ENCODE results near the gene MIA2. TPM values are rescaled to one million over a fixed set of nuclear protein-coding genes. Genes with fewer than 3 reads are reported as not detected.
"Not testable (repeated sequence)": the region's sequence is repeated elsewhere in the genome, so short reads cannot be mapped to it uniquely, and the experiment has no call there.

Gene MIA2
- total and polyA plus RNA-seq, 3 experiments from 2014 or later: 19.5 to 27.8 (median 21.0) TPM

DNA sequence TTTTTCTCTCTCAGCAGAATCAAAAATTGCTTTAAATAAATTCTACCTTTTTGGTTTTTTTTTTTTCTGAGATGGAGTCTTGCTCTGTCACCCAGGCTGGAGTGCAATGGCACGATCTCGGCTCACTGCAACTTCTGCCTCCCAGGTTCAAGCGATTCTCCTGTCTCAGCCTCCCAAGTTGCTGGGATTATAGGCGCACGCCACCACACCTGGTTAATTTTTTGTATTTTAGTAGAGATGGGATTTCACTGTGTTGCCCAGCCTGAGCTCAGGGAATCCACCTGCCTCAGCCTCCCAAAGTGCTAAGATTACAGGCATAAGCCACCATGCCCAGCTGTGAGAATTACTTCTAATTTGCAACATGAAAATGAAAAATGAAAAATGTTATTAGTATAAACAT, 1.3 kb downstream of the MIA2 start:
- H3K9me3 ChIP-seq (ENCODE audit: low read length); POLR2A ChIA-PET; H3K9me3 Mint-ChIP-seq; H3K27ac ChIP-seq (ENCODE audit: low read depth, low read length); H3K36me3 Mint-ChIP-seq; H3K36me3 ChIP-seq (ENCODE audit: insufficient read depth, low read length); CTCF ChIA-PET; H3K4me3 ChIP-seq (ENCODE audit: low read length); H3K27me3 Mint-ChIP-seq; H3K4me1 ChIP-seq (ENCODE audit: insufficient read depth, low read length); DNase-seq; H3K27ac Mint-ChIP-seq; H3K27me3 ChIP-seq (ENCODE audit: insufficient read depth, low read length, poor library complexity, severe bottlenecking); H3K4me3 Mint-ChIP-seq: not testable (repeated sequence)
- peaks cover 20 to 35% (median 29%) of the 10 kb centered on the region in 3 donors for H3K4me1 Mint-ChIP-seq

DNA sequence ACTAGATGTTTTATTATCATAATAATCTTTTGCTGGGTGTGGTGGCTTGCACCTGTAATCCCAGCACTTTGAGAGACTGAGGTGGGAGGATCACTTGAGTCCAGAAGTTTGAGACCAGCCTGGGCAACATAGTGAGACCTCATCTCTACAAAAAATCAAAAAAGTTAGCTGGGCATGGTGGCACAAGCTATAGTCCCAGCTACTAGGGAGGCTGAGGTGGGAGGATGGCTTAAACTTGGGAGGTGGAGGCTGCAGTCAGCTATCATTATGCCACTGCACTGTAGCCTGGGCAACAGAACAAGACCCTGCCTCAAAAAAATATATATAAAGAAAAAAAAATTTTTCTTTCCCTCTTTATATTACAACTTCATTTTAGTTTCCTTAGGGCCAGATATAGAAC, 1.8 kb downstream of the MIA2 start:
- H3K9me3 ChIP-seq (ENCODE audit: low read length); H3K27me3 ChIP-seq (ENCODE audit: insufficient read depth, low read length, poor library complexity, severe bottlenecking); H3K27ac Mint-ChIP-seq; H3K36me3 Mint-ChIP-seq; CTCF ChIA-PET; H3K27me3 Mint-ChIP-seq; H3K36me3 ChIP-seq (ENCODE audit: insufficient read depth, low read length); H3K4me3 Mint-ChIP-seq; DNase-seq; H3K4me3 ChIP-seq (ENCODE audit: low read length); H3K9me3 Mint-ChIP-seq; H3K27ac ChIP-seq (ENCODE audit: low read depth, low read length); H3K4me1 ChIP-seq (ENCODE audit: insufficient read depth, low read length); POLR2A ChIA-PET: not testable (repeated sequence)
- H3K4me1 Mint-ChIP-seq: peaks cover 18 to 32% (median 25%) of the 10 kb centered on the region in 3 donors

GRCh38 chr14:39240769-39241168, 7.1 kb downstream of the MIA2 start:
- H3K27me3 ChIP-seq (ENCODE audit: insufficient read depth, low read length, poor library complexity, severe bottlenecking): no peaks in the 10 kb centered on the region
- no peak overlapping the region for H3K4me3 ChIP-seq (ENCODE audit: low read length)
- Mint-ChIP-seq H3K27me3 (no peaks in the 10 kb centered on the region), H3K36me3 (no peaks in the 10 kb centered on the region), H3K27ac (no peak overlapping the region), H3K9me3 (no peaks in the 10 kb centered on the region), H3K4me1 (peaks cover 0 to 5% (median 0%) of the 10 kb centered on the region in 3 donors), H3K4me3 (no peak overlapping the region)
- no peaks in the 10 kb centered on the region for H3K4me1 ChIP-seq (ENCODE audit: insufficient read depth, low read length)
- ChIA-PET CTCF (no interaction called here), POLR2A (no interaction called here)
- H3K36me3 ChIP-seq (ENCODE audit: insufficient read depth, low read length): no peaks in the 10 kb centered on the region
- H3K9me3 ChIP-seq (ENCODE audit: low read length): no peaks in the 10 kb centered on the region
- no peak for DNase-seq
- H3K27ac ChIP-seq (ENCODE audit: low read depth, low read length): no peak overlapping the region

GRCh38 chr14:39241637-39242036, 7.9 kb downstream of the MIA2 start:
- Histone ChIP-seq H3K36me3 (ENCODE audit: insufficient read depth, low read length) (no peaks in the 10 kb centered on the region), H3K4me1 (ENCODE audit: insufficient read depth, low read length) (no peaks in the 10 kb centered on the region), H3K9me3 (ENCODE audit: low read length) (no peaks in the 10 kb centered on the region), H3K27ac (ENCODE audit: low read depth, low read length) (no peak overlapping the region), H3K4me3 (ENCODE audit: low read length) (no peak overlapping the region), H3K27me3 (ENCODE audit: insufficient read depth, low read length, poor library complexity, severe bottlenecking) (no peaks in the 10 kb centered on the region)
- no peaks in the 10 kb centered on the region for H3K36me3 Mint-ChIP-seq
- no peak for DNase-seq
- H3K27me3 Mint-ChIP-seq: no peaks in the 10 kb centered on the region
- CTCF ChIA-PET: interaction anchor here (0.7 kb wide), 1 partner anchor 10 kb away, joined by 4 read pairs; no protein-coding TSS in a partner anchor
- H3K4me3 Mint-ChIP-seq: no peak overlapping the region
- no peaks in the 10 kb centered on the region for H3K9me3 Mint-ChIP-seq
- POLR2A ChIA-PET: no interaction called here
- no peak overlapping the region for H3K27ac Mint-ChIP-seq
- no peaks in the 10 kb centered on the region for H3K4me1 Mint-ChIP-seq

DNA sequence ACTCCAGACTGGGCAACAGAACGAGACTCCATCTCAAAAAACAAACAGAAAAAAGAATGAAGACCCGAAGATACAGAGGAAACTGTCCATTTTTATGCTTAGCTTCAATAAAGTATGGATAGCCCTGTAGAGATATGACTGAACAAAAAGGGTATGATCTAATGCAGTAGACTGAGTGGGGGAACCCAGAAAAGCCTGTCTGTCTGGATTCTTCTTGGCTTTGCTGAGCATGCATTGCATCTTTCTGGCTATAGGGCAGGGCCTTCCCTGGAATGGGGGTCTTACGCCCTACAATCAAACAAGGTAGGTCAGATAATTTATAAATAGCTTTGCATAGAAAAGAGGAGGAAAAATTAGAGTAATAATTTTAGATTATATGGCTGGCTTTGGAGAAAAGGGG, 10.1 kb downstream of the MIA2 start:
- no peaks in the 10 kb centered on the region for H3K36me3 ChIP-seq (ENCODE audit: insufficient read depth, low read length)
- no peaks in the 10 kb centered on the region for H3K27me3 ChIP-seq (ENCODE audit: insufficient read depth, low read length, poor library complexity, severe bottlenecking)
- no peak for DNase-seq
- Mint-ChIP-seq H3K27me3 (peaks cover 0 to 7% of the 10 kb centered on the region in 2 donors), H3K36me3 (no peaks in the 10 kb centered on the region), H3K27ac (peak overlapping the region in 1 of 8 donors; percentile 61), H3K4me3 (no peak overlapping the region), H3K9me3 (no peaks in the 10 kb centered on the region), H3K4me1 (no peaks in the 10 kb centered on the region)
- H3K27ac ChIP-seq (ENCODE audit: low read depth, low read length): no peak overlapping the region
- no peak overlapping the region for H3K4me3 ChIP-seq (ENCODE audit: low read length)
- ChIA-PET CTCF (no interaction called here), POLR2A (no interaction called here)
- no peaks in the 10 kb centered on the region for H3K4me1 ChIP-seq (ENCODE audit: insufficient read depth, low read length)
- H3K9me3 ChIP-seq (ENCODE audit: low read length): no peaks in the 10 kb centered on the region

GRCh38 chr14:39246618-39247017, 12.9 kb downstream of the MIA2 start:
- Mint-ChIP-seq H3K27me3 (peaks cover 0 to 11% of the 10 kb centered on the region in 2 donors), H3K27ac (no peak overlapping the region), H3K4me1 (no peaks in the 10 kb centered on the region), H3K36me3 (no peaks in the 10 kb centered on the region), H3K4me3 (no peak overlapping the region), H3K9me3 (no peaks in the 10 kb centered on the region)
- POLR2A ChIA-PET: no interaction called here
- Histone ChIP-seq H3K27ac (ENCODE audit: low read depth, low read length) (no peak overlapping the region), H3K4me1 (ENCODE audit: insufficient read depth, low read length) (no peaks in the 10 kb centered on the region), H3K27me3 (ENCODE audit: insufficient read depth, low read length, poor library complexity, severe bottlenecking) (no peaks in the 10 kb centered on the region), H3K36me3 (ENCODE audit: insufficient read depth, low read length) (no peaks in the 10 kb centered on the region), H3K9me3 (ENCODE audit: low read length) (no peaks in the 10 kb centered on the region), H3K4me3 (ENCODE audit: low read length) (no peak overlapping the region)
- DNase-seq: no peak
- CTCF ChIA-PET: no interaction called here

DNA sequence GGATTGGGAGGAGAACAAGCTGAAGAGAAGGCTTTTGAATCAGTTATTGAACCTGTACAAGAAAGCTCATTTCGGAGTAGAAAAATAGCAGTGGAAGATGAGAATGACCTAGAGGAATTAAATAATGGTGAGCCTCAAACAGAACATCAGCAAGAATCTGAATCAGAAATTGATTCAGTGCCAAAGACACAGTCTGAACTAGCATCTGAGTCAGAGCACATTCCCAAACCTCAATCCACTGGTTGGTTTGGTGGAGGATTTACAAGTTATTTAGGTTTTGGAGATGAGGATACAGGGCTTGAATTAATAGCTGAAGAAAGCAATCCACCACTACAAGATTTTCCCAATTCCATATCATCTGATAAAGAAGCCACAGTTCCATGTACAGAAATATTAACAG, 13.5 kb downstream of the MIA2 start:
- H3K4me3 Mint-ChIP-seq: no peak overlapping the region
- no peaks in the 10 kb centered on the region for H3K36me3 Mint-ChIP-seq
- H3K4me3 ChIP-seq (ENCODE audit: low read length): no peak overlapping the region
- no peak overlapping the region for H3K27ac Mint-ChIP-seq
- CTCF ChIA-PET: no interaction called here
- no peaks in the 10 kb centered on the region for H3K4me1 Mint-ChIP-seq
- H3K36me3 ChIP-seq (ENCODE audit: insufficient read depth, low read length): no peaks in the 10 kb centered on the region
- no peak overlapping the region for H3K27ac ChIP-seq (ENCODE audit: low read depth, low read length)
- H3K27me3 Mint-ChIP-seq: peaks cover 0 to 11% of the 10 kb centered on the region in 2 donors
- no peaks in the 10 kb centered on the region for H3K27me3 ChIP-seq (ENCODE audit: insufficient read depth, low read length, poor library complexity, severe bottlenecking)
- DNase-seq: no peak
- H3K4me1 ChIP-seq (ENCODE audit: insufficient read depth, low read length): no peaks in the 10 kb centered on the region
- no peaks in the 10 kb centered on the region for H3K9me3 Mint-ChIP-seq
- H3K9me3 ChIP-seq (ENCODE audit: low read length): no peaks in the 10 kb centered on the region
- POLR2A ChIA-PET: no interaction called here

DNA sequence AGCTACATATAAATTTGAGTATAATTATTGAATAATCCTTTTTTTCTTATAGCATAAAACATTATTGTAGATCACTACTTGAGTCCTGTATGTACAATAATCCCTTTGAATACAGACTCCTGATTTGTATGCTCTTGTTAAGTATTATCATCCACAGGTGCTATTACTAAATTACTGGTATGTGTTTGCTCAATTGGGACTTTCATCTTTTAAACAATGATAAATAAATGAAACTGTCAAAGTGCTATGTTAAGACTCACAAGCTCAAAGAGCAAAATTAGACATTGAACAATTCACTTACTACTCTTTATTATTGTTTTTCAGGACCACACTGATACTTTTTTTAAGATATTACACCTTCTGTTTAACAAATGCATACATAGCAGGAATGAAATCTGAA, 17.8 kb downstream of the MIA2 start:
- H3K9me3 Mint-ChIP-seq: no peaks in the 10 kb centered on the region
- peaks cover 0 to 1% (median 0%) of the 10 kb centered on the region in 3 donors for H3K36me3 Mint-ChIP-seq
- Histone ChIP-seq H3K27me3 (ENCODE audit: insufficient read depth, low read length, poor library complexity, severe bottlenecking) (no peaks in the 10 kb centered on the region), H3K36me3 (ENCODE audit: insufficient read depth, low read length) (no peaks in the 10 kb centered on the region), H3K4me3 (ENCODE audit: low read length) (no peak overlapping the region), H3K9me3 (ENCODE audit: low read length) (no peaks in the 10 kb centered on the region), H3K4me1 (ENCODE audit: insufficient read depth, low read length) (no peaks in the 10 kb centered on the region), H3K27ac (ENCODE audit: low read depth, low read length) (no peak overlapping the region)
- H3K27me3 Mint-ChIP-seq: peaks cover 0 to 11% of the 10 kb centered on the region in 2 donors
- no peak for DNase-seq
- H3K4me3 Mint-ChIP-seq: no peak overlapping the region
- CTCF ChIA-PET: interaction anchor here (1.7 kb wide), 1 partner anchor 19 kb away, joined by 5 read pairs; no protein-coding TSS in a partner anchor
- H3K27ac Mint-ChIP-seq: no peak overlapping the region
- POLR2A ChIA-PET: no interaction called here
- H3K4me1 Mint-ChIP-seq: no peaks in the 10 kb centered on the region

DNA sequence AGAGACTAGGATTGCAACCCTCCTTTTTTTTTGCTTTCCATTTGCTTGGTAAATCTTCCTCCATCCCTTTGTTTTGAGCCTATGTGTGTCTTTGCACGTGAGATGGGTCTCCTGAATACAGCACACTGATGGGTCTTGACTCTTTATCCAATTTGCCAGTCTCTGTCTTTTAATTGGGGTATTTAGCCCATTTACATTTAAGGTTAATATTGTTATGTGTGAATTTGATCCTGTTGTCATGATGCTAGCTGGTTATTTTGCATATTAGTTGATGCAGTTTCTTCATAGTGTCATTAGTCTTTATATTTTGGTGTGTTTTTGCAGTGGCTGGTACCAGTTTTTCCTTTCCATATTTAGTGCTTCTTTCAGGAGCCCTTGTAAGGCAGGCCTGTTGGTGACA, 23.7 kb downstream of the MIA2 start:
- POLR2A ChIA-PET: not testable (repeated sequence)

More for the DNA sequence above, 23.7 kb downstream of the MIA2 start:
- H3K9me3 ChIP-seq (ENCODE audit: low read length); H3K36me3 ChIP-seq (ENCODE audit: insufficient read depth, low read length); H3K27me3 Mint-ChIP-seq; H3K4me3 Mint-ChIP-seq; H3K4me1 Mint-ChIP-seq; H3K27ac ChIP-seq (ENCODE audit: low read depth, low read length); H3K4me3 ChIP-seq (ENCODE audit: low read length); H3K4me1 ChIP-seq (ENCODE audit: insufficient read depth, low read length); H3K27me3 ChIP-seq (ENCODE audit: insufficient read depth, low read length, poor library complexity, severe bottlenecking); CTCF ChIA-PET; DNase-seq: not testable (repeated sequence)
- Mint-ChIP-seq H3K36me3 (peaks cover 0 to 27% (median 1%) of the 10 kb centered on the region in 3 donors), H3K27ac (peak overlapping the region in 1 of 8 donors; percentile 86), H3K9me3 (peaks cover 0 to 12% (median 2%) of the 10 kb centered on the region in 5 donors)

Measured in CD8-positive, alpha-beta memory T cell (primary cell).